Measurements from ENCODE around the gene CHST11. TPM values are rescaled to one million over a fixed set of nuclear protein-coding genes. Genes with fewer than 3 reads are reported as not detected.

CHST11 gene
- total and polyA plus RNA-seq, 10 of the 15 experiments (the other 5 are each of a cell fraction or from before 2014, with no cell fraction given), result 1.9 to 38.1 (median 17.2) TPM

DNA sequence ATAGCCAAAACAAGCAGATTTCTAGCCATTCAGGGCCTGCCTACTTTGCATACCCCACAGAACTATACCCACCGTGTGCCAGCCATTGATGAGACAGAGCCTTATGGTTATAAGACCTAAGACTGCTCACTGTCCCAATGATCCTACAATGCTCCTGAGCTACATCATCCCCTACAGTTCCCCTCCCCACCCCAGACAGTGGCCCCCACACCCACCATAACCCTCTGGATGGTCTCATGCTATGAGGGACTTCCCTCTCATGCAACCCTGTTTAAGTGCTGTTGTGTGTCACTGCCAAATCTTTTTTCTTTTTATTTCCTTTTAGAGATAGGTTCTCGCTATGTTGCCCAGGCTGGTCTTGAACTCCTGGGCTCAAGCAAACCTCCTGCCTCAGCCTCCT is 75.9 kb downstream of the CHST11 start (continued):
- TF ChIP-seq, protein P1, sequence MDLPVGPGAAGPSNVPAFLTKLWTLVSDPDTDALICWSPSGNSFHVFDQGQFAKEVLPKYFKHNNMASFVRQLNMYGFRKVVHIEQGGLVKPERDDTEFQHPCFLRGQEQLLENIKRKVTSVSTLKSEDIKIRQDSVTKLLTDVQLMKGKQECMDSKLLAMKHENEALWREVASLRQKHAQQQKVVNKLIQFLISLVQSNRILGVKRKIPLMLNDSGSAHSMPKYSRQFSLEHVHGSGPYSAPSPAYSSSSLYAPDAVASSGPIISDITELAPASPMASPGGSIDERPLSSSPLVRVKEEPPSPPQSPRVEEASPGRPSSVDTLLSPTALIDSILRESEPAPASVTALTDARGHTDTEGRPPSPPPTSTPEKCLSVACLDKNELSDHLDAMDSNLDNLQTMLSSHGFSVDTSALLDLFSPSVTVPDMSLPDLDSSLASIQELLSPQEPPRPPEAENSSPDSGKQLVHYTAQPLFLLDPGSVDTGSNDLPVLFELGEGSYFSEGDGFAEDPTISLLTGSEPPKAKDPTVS (IDR thresholded peaks at IDR 0.05; ENCODE audit: low read depth, low read length), result no peak
- TF ChIP-seq, protein P2, sequence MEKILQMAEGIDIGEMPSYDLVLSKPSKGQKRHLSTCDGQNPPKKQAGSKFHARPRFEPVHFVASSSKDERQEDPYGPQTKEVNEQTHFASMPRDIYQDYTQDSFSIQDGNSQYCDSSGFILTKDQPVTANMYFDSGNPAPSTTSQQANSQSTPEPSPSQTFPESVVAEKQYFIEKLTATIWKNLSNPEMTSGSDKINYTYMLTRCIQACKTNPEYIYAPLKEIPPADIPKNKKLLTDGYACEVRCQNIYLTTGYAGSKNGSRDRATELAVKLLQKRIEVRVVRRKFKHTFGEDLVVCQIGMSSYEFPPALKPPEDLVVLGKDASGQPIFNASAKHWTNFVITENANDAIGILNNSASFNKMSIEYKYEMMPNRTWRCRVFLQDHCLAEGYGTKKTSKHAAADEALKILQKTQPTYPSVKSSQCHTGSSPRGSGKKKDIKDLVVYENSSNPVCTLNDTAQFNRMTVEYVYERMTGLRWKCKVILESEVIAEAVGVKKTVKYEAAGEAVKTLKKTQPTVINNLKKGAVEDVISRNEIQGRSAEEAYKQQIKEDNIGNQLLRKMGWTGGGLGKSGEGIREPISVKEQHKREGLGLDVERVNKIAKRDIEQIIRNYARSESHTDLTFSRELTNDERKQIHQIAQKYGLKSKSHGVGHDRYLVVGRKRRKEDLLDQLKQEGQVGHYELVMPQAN (conservative IDR thresholded peaks at IDR 0.05), result no peak
- TF ChIP-seq ESRRA (IDR thresholded peaks at IDR 0.05; ENCODE audit: low read length) (no peak), POU2F2 (IDR thresholded peaks at IDR 0.05; ENCODE audit: borderline replicate concordance, low read depth, low read length) (no peak), SRF (IDR thresholded peaks at IDR 0.05; ENCODE audit: low read depth in 2 of 2, low read length in 2 of 2) (no peak)
- TF ChIP-seq, protein P3, sequence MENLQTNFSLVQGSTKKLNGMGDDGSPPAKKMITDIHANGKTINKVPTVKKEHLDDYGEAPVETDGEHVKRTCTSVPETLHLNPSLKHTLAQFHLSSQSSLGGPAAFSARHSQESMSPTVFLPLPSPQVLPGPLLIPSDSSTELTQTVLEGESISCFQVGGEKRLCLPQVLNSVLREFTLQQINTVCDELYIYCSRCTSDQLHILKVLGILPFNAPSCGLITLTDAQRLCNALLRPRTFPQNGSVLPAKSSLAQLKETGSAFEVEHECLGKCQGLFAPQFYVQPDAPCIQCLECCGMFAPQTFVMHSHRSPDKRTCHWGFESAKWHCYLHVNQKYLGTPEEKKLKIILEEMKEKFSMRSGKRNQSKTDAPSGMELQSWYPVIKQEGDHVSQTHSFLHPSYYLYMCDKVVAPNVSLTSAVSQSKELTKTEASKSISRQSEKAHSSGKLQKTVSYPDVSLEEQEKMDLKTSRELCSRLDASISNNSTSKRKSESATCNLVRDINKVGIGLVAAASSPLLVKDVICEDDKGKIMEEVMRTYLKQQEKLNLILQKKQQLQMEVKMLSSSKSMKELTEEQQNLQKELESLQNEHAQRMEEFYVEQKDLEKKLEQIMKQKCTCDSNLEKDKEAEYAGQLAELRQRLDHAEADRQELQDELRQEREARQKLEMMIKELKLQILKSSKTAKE (IDR thresholded peaks at IDR 0.05; ENCODE audit: low read depth, poor library complexity, severe bottlenecking), result no peak
